NCI-H524 treated with DMSO at 0.1 percent for 48 hours (cell line): Measurements from ENCODE around the gene WDR33.

Source experiments
- DNase-seq: peaks from one replicate; lab custom pipeline; 2025; lab: John Stamatoyannopoulos, UW

WDR33 gene

GRCh38 chr2:127718271-127718670 is 92.7 kb downstream of the WDR33 start:
- no peak for DNase-seq

- DNase-seq = no peak
These were observed 95.1 kb downstream of the WDR33 start for GRCh38 chr2:127715778-127716449.

GRCh38 chr2:127713562-127713961 is 97.4 kb downstream of the WDR33 start:
- no peak for DNase-seq

GRCh38 chr2:127712999-127713398 is 98.0 kb downstream of the WDR33 start:
- DNase-seq = no peak

- no peak for DNase-seq
These were observed 101.6 kb downstream of the WDR33 start for GRCh38 chr2:127709336-127709735.

- DNase-seq = no peak
These were observed 102.9 kb downstream of the WDR33 start for GRCh38 chr2:127707890-127708648.

- DNase-seq = no peak
These were observed 104.6 kb downstream of the WDR33 start for GRCh38 chr2:127706215-127706990.

GRCh38 chr2:127705391-127706065 is 105.4 kb downstream of the WDR33 start:
- DNase-seq = no peak

GRCh38 chr2:127704641-127705390 is 106.2 kb downstream of the WDR33 start:
- no peak for DNase-seq

GRCh38 chr2:127703282-127703681 is 107.7 kb downstream of the WDR33 start:
- DNase-seq = no peak

GRCh38 chr2:127702395-127703009 is 108.5 kb downstream of the WDR33 start:
- DNase-seq = no peak

GRCh38 chr2:127701651-127702394 is 109.1 kb downstream of the WDR33 start:
- peak; percentile 5 for DNase-seq

GRCh38 chr2:127701193-127701650 is 109.7 kb downstream of the WDR33 start, which contains the start of gene SFT2D3:
SFT2D3 (plus strand) TSS chr2:127701497; CDS start chr2:127701529, 32 bp downstream.
- DNase-seq = peak; percentile 56

- DNase-seq = no peak
These were observed 110.3 kb downstream of the WDR33 start for GRCh38 chr2:127700527-127701192.

- no peak for DNase-seq
These were observed 112.2 kb downstream of the WDR33 start for GRCh38 chr2:127698553-127699355.

- DNase-seq = no peak
These were observed 113.3 kb downstream of the WDR33 start for GRCh38 chr2:127697482-127698180.

GRCh38 chr2:127695491-127696472 is 115.2 kb downstream of the WDR33 start:
- no peak for DNase-seq
